Measurements from ENCODE around the gene SP140L. TPM values are rescaled to one million over a fixed set of nuclear protein-coding genes. Genes with fewer than 3 reads are reported as not detected.
"Not testable (repeated sequence)": the region's sequence is repeated elsewhere in the genome, so short reads cannot be mapped to it uniquely, and the experiment has no call there.

SP140L gene
- 13.9 and 16.2 TPM in 2 replicates for total RNA-seq (2014; rRNA removed; shearing (Covaris generic))

- DNase-seq (ENCODE audit: low read depth) = peak; percentile 88
Observed at GRCh38 chr2:230326453-230327417, at the start of gene SP140L. SP140L (plus strand) TSS chr2:230327193; CDS start chr2:230327270, 77 bp downstream.

GRCh38 chr2:230282936-230283335 lies 44.1 kb upstream of the SP140L start:
- DNase-seq (ENCODE audit: low read depth) = no peak

- no peak for DNase-seq (ENCODE audit: low read depth)
Observed at GRCh38 chr2:230286048-230286447, 40.9 kb upstream of the SP140L start.

DNA sequence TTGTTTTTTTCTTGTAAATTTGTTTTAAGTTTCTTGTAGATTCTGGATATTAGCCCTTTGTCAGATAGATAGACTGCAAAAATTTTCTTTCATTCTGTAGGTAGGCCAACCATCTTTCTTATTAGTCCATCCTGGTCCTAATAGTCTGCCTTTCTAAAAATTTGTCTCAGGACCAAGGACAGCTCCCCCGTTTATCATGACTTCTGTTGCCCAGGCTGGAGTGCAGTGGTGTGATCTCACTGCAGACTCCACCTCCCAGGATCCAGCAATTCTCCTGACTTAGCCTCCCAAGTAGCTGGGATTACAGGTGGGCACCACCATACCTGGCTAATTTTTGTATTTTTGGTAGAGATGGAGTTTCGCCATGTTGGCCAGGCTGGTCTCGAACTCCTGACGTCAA lies 37.7 kb upstream of the SP140L start:
- DNase-seq (ENCODE audit: low read depth) = not testable (repeated sequence)

GRCh38 chr2:230295192-230295591 lies 31.8 kb upstream of the SP140L start:
- DNase-seq (ENCODE audit: low read depth) = no peak

GRCh38 chr2:230296917-230297316 lies 30.1 kb upstream of the SP140L start:
- no peak for DNase-seq (ENCODE audit: low read depth)

DNA sequence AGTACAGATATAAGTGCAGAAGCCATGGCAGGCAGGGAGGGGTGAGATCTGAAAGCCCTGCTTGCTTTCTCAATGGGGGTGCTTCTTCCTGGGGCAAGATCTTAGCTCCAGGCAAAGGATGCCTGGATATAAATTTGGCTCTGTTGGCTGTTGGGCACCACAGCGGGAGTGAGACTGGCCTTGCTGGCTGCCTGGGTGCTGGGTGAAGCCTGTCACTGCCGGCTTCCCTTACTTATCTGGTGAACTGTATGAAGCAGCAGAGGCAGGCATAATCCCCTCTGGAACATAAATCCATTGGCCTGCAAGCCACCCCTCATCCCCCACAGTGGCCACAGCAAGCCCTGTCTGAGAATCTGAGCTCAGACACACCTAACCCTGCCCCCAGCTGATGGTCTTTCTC lies 27.4 kb upstream of the SP140L start:
- DNase-seq (ENCODE audit: low read depth) = no peak

DNA sequence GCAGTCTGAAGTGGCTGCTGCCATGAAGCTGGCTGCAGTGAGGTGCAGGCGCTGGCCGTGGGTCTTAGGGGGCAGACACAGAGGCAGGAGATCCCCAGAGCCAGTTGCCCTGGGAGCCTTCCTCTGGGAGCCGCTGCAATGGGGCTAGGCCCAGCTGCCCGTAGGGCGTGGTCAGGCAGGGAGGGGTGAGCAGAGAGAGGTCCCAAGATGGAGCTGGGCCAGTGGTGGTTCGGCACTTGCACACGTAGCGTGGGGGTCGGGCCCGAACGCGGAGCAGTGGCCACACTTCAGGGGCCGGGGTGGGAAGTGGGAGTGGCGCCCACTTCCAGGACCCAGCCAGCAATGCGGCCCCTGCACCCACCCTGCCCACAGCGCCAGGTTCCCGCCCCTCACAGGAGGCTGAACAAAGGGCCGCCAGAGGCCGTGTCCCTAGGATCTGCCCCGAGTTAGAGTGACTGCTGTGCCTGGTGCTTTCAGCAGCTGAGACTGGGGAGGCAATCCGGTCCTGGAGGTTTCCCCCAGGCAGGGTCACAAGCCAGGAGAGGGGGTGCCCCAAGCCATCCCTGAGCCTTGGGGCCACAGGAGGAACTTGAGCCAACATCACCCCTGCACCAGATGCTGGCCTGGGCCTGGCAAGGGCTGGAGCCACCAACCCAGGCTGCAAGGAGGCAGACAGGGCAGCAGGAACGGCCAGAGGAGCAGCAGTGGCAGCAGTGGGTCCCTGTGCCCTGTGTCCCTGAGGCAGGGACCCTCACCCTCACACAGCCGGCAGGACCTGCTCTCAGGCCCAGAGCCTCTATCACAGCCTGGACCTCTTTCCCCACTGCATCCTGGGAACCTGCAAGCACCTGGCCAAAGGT lies 21.3 kb upstream of the SP140L start:
- DNase-seq (ENCODE audit: low read depth) = no peak

- DNase-seq (ENCODE audit: low read depth) = no peak
Observed at GRCh38 chr2:230306474-230306873, 20.5 kb upstream of the SP140L start.

DNA sequence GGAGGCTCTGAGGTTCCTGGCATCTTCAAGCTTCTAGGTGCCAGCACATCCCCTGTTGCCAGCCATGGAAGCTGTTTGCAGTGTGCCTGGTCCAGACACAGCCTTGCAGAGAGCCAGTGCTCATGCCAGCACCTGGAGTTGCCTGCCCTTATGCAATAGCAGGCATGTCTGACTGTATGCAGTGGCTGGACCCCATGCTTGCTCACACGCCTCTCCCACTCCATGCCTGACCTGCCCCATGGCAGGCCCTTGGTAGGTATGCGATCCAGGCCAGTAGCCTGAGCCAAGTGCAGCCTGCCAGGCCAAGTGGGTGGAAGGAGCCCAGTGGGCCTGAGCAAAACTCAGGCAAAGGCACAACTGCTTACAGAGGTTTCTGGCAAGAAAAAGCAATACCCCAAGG lies 19.5 kb upstream of the SP140L start:
- DNase-seq (ENCODE audit: low read depth) = no peak

- no peak for DNase-seq (ENCODE audit: low read depth)
Observed at GRCh38 chr2:230308402-230309000, 18.5 kb upstream of the SP140L start.

DNA sequence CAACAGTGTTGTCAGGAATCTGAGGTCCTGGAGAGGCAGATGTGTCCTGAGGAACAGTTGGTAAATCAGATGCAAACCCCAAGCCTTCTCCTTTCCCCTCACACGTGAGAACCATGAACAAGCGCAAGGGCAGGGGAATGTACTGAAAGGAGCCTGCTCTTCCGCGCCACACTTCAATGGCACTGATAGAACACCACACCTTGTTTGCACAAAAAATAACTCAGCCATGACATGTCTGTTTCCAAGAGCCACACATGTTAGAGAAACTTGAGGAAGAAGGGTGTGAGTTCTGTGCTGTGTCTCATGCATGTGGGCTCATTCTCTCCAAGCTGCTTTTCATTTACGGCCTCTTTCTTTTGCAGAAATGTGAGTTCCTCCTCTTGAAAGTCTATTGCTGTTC lies 16.2 kb upstream of the SP140L start:
- DNase-seq (ENCODE audit: low read depth) = not testable (repeated sequence)

GRCh38 chr2:230311634-230312033 lies 15.4 kb upstream of the SP140L start:
- not testable (repeated sequence) for DNase-seq (ENCODE audit: low read depth)

DNA sequence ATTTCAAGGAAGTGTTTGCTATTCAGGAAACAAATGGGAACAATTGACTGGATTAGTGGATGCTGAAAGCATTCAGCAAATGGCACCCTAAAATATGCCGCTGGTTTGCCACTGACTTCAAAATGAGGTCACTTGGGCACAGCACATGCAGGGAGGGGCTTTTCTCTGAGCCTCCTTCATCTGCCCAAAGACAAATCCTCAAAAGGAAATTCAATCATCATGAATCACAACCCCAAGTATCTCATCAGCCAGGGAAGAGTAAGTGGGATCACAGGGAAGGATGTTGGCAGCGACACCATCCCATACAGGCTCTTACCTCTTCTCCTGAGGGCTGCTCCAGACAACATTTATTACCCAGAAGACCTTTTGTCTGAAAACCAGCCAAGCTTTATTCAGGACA lies 14.4 kb upstream of the SP140L start:
- peak; percentile 58 for DNase-seq (ENCODE audit: low read depth)

GRCh38 chr2:230317366-230317765 lies 9.6 kb upstream of the SP140L start:
- no peak for DNase-seq (ENCODE audit: low read depth)

GRCh38 chr2:230318190-230319121 lies 8.5 kb upstream of the SP140L start:
- no peak for DNase-seq (ENCODE audit: low read depth)

GRCh38 chr2:230319211-230319862 lies 7.7 kb upstream of the SP140L start:
- no peak for DNase-seq (ENCODE audit: low read depth)

DNA sequence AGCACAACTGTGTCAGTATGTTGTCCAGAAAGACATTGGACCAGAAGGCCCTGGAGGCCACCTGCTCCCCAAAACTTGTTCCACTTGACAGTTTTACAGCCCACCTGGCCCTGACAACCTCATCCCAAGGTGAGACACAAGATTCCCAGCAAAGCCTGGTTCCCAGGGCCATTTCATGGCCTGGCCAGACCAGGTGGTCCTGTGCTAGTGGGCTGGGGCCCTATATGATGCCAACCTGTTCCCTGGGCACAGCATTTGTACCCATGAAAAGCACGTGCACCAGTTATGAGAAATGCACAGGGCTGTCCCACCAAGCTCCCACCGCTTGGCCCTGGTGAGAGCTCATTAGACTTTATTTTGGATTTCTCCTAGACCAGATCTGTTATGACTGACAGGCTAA lies 6.0 kb upstream of the SP140L start:
- DNase-seq (ENCODE audit: low read depth) = no peak

DNA sequence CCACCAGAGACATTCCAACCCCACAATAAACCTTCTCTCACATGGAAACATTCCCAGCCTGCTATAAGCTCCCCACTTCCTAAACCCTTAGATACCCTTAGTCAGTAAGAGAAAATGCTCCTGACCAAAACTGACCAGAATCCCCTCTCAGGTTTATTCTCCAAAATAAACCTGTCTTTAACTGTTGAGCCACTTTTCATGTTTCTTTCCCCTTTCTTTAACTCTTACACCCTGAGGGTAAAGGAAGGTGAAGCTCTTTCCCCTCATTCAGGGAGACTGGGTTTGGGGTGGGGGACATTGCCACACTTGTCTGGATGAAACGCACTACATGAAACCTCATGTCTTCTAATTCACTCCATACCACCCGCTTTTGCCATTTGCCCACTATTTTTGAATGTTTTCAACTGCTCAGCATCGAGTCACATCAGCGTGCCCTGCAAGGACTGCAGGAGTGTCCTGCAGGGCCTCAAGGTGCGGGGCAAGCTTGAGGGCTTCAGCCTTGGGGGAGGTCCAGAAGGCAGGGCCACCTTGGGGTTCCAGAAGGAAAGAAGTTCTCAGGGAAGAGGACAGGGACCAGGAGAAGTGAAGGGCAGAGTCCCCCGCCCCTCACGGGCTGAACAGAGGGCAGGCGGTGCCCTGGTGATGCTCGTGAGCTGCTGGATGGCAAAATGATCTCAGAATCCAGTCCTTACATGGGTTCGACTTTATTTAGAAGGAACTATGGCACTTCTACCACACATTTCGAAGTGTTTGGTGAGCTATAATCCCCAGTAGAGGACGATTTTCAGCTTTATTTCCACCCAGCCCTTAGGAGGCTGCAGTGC lies 4.2 kb upstream of the SP140L start:
- DNase-seq (ENCODE audit: low read depth) = no peak
